WI38 (cell line): ENCODE measurements around the gene JPT1.
"Not testable (repeated sequence)": the region's sequence is repeated elsewhere in the genome, so short reads cannot be mapped to it uniquely, and the experiment has no call there.

Experiments used
- H3K4me3 ChIP-seq: 2 replicates; pipeline ENCODE4 v1.5.1; 2011; ENCODE audit warnings: low read depth, mild to moderate bottlenecking, control low read depth, low read length
- CTCF ChIP-seq: IDR thresholded peaks from 2 replicates; pipeline ENCODE4 v1.5.1; 2012; ENCODE audit warnings: low read depth, mild to moderate bottlenecking, control low read depth, low read length

JPT1 gene

GRCh38 chr17:75173526-75173925 lies 19.2 kb upstream of the JPT1 start:
- H3K4me3 ChIP-seq, result no peak overlapping the region
- TF ChIP-seq CTCF, result no peak

- H3K4me3 ChIP-seq, result no peak overlapping the region
Observed at GRCh38 chr17:75168998-75169397, 14.7 kb upstream of the JPT1 start.

GRCh38 chr17:75164606-75165005 lies 10.3 kb upstream of the JPT1 start:
- H3K4me3 ChIP-seq, result not testable (repeated sequence)

More at GRCh38 chr17:75168998-75169397, 14.7 kb upstream of the JPT1 start:
- TF ChIP-seq CTCF, result no peak

- no peak for TF ChIP-seq CTCF
- H3K4me3 ChIP-seq, result no peak overlapping the region
Observed at GRCh38 chr17:75163074-75163473, 8.8 kb upstream of the JPT1 start.

GRCh38 chr17:75160211-75160610 lies 5.9 kb upstream of the JPT1 start:
- TF ChIP-seq CTCF, result no peak
- H3K4me3 ChIP-seq, result no peak overlapping the region

- H3K4me3 ChIP-seq, result no peak overlapping the region
- no peak for TF ChIP-seq CTCF
Observed at GRCh38 chr17:75159196-75160031, 5.1 kb upstream of the JPT1 start.

GRCh38 chr17:75158480-75158879 lies 4.2 kb upstream of the JPT1 start:
- not testable (repeated sequence) for H3K4me3 ChIP-seq

GRCh38 chr17:75155191-75155601 lies 884 bp upstream of the JPT1 start:
- no peak for TF ChIP-seq CTCF
- H3K4me3 ChIP-seq, result no peak overlapping the region
